Mesenchymal stem cell (in vitro differentiated cells and primary cell): ENCODE measurements around the gene SYNGR4.

ENCODE experiments used
- DNase-seq: peaks from one replicate; pipeline ENCODE4 v3.0.0-alpha.2; 2013
- H2AFZ ChIP-seq: one replicate; pipeline ENCODE4 v1.6.1; 2013; ENCODE audit warnings: low read depth, mild to moderate bottlenecking, control low read depth, inconsistent platforms, low read length, moderate library complexity
- H2AK5ac ChIP-seq: 2 replicates; pipeline ENCODE4 v1.6.1; 2013; ENCODE audit warnings: low read length, moderate library complexity, mild to moderate bottlenecking, inconsistent platforms; ENCODE audit not compliant: severe bottlenecking
- H2BK120ac ChIP-seq: one replicate; pipeline ENCODE4 v1.6.1; 2013; ENCODE audit warnings: low read depth, mild to moderate bottlenecking, inconsistent platforms, low read length, moderate library complexity
- H2BK12ac ChIP-seq, 2 experiments: one replicate each; pipeline ENCODE4 v1.6.1; 2013; ENCODE audit warnings: inconsistent platforms in 2 of 2, low read length in 2 of 2, mild to moderate bottlenecking in 2 of 2, moderate library complexity in 2 of 2, control low read depth in 1 of 2
- H2BK15ac ChIP-seq: one replicate; pipeline ENCODE4 v1.6.1; 2013; ENCODE audit warnings: mild to moderate bottlenecking, low read depth, inconsistent platforms; ENCODE audit not compliant: poor library complexity, severe bottlenecking
- H2BK5ac ChIP-seq: 2 replicates; pipeline ENCODE4 v1.6.1; 2013; ENCODE audit warnings: low read depth, mild to moderate bottlenecking, low read length, control low read depth, inconsistent platforms; ENCODE audit not compliant: poor library complexity, severe bottlenecking
- H3K14ac ChIP-seq, 2 experiments: one replicate each; pipeline ENCODE4 v1.6.1; 2013; ENCODE audit warnings: inconsistent platforms in 2 of 2, low read length in 2 of 2, control low read depth in 1 of 2, mild to moderate bottlenecking in 1 of 2, moderate library complexity in 1 of 2
- H3K18ac ChIP-seq, 2 experiments: one replicate each; pipeline ENCODE4 v1.6.1; 2013; ENCODE audit warnings: inconsistent platforms in 2 of 2, low read length in 2 of 2, control low read depth in 1 of 2, low read depth in 1 of 2, mild to moderate bottlenecking in 1 of 2
- H3K23ac ChIP-seq, 2 experiments: one replicate each; pipeline ENCODE4 v1.6.1; 2013; ENCODE audit warnings: inconsistent platforms in 2 of 2, low read length in 2 of 2, mild to moderate bottlenecking in 2 of 2, moderate library complexity in 2 of 2, control low read depth in 1 of 2
- H3K27ac ChIP-seq: 2 replicates; pipeline ENCODE4 v1.5.1; 2013; ENCODE audit warnings: mild to moderate bottlenecking, moderate library complexity, low read length, control low read depth, inconsistent platforms; ENCODE audit not compliant: poor library complexity, severe bottlenecking
- H3K27me3 ChIP-seq, 2 experiments: 2 replicates each; pipeline versions ENCODE4 v1.6.1 to v1.7.0; 2013; ENCODE audit warnings: low read length in 2 of 2, mild to moderate bottlenecking in 2 of 2, moderate library complexity in 2 of 2, control low read depth in 1 of 2, inconsistent platforms in 1 of 2; ENCODE audit not compliant: control insufficient read depth in 1 of 2, insufficient read depth in 1 of 2
- H3K36me3 ChIP-seq, 2 experiments: 2 replicates each; pipeline versions ENCODE4 v1.6.1 to v1.7.0; 2013; ENCODE audit warnings: low read length in 2 of 2, control low read depth in 1 of 2, inconsistent platforms in 1 of 2, low read depth in 1 of 2, mild to moderate bottlenecking in 1 of 2; ENCODE audit not compliant: insufficient read depth in 2 of 2, control insufficient read depth in 1 of 2
- H3K4ac ChIP-seq, 2 experiments: one replicate each; pipeline ENCODE4 v1.6.1; 2013; ENCODE audit warnings: inconsistent platforms in 2 of 2, low read length in 2 of 2, mild to moderate bottlenecking in 2 of 2, moderate library complexity in 2 of 2, control low read depth in 1 of 2, low read depth in 1 of 2
- H3K4me1 ChIP-seq: 2 replicates; pipeline ENCODE4 v1.6.1; 2013; ENCODE audit warnings: low read depth, low read length, control low read depth; ENCODE audit not compliant: control insufficient read depth, insufficient read depth
- H3K4me2 ChIP-seq: 2 replicates; pipeline ENCODE4 v1.6.1; 2013; ENCODE audit warnings: low read length, mild to moderate bottlenecking, inconsistent platforms; ENCODE audit not compliant: poor library complexity, severe bottlenecking
- H3K4me3 ChIP-seq, 2 experiments: 2 replicates each; pipeline versions ENCODE4 v1.5.1 to v1.7.0; 2013; ENCODE audit warnings: low read length in 2 of 2, mild to moderate bottlenecking in 2 of 2, control low read depth in 1 of 2, low read depth in 1 of 2; ENCODE audit not compliant: insufficient read depth in 1 of 2
- H3K79me1 ChIP-seq: replicated peaks from 2 replicates; pipeline ENCODE4 v1.6.1; 2013; ENCODE audit warnings: mild to moderate bottlenecking, control low read depth, low read length, inconsistent platforms; ENCODE audit not compliant: poor library complexity, severe bottlenecking
- H3K9ac ChIP-seq: 2 replicates; pipeline ENCODE4 v1.7.0; 2013; ENCODE audit warnings: mild to moderate bottlenecking, low read length, moderate library complexity
- H3K9me3 ChIP-seq: 2 replicates; pipeline ENCODE4 v1.7.0; 2013; ENCODE audit warnings: mild to moderate bottlenecking, low read length; ENCODE audit not compliant: control insufficient read depth
- H4K8ac ChIP-seq: one replicate; pipeline ENCODE4 v1.6.1; 2013; ENCODE audit warnings: inconsistent platforms, mild to moderate bottlenecking, low read length, moderate library complexity
- H4K91ac ChIP-seq: one replicate; pipeline ENCODE4 v1.6.1; 2013; ENCODE audit warnings: mild to moderate bottlenecking, low read length, inconsistent platforms
- WGBS: methylation state at CpG from one replicate; pipeline ENCODE4 v1.1.7; 2013; ENCODE audit warnings: mixed read lengths; 5-methylcytosine and 5-hydroxymethylcytosine counted together

Gene SYNGR4

GRCh38 chr19:48421548-48421947 is 57.4 kb downstream of the SYNGR4 start:
- WGBS: 91% methylated on average over 15 of the region's 16 CpGs
- Histone ChIP-seq H2BK12ac (no peak overlapping the region), H4K8ac (no peak overlapping the region), H3K9me3 (no peaks in the 10 kb centered on the region), H2BK15ac (no peak overlapping the region), H3K4me1 (peaks cover 7% of the 10 kb centered on the region), H3K27me3 (no peaks in the 10 kb centered on the region), H3K79me1 (no peaks in the 10 kb centered on the region), H3K4ac (no peak overlapping the region), H2BK5ac (no peak overlapping the region), H2BK120ac (no peak overlapping the region), H2AFZ (no peak overlapping the region), H3K23ac (no peak overlapping the region), H3K9ac (peak overlapping the region; percentile 52), H4K91ac (peak overlapping the region; percentile 48), H3K14ac (no peak overlapping the region), H3K27ac (no peak overlapping the region), H3K4me2 (no peak overlapping the region), H3K18ac (no peak overlapping the region), H2AK5ac (no peak overlapping the region), H3K4me3 (peak overlapping the region in 1 of 2 experiments; percentile 52), H3K36me3 (no peaks in the 10 kb centered on the region)
- no peak for DNase-seq

- no peaks in the 10 kb centered on the region for H3K27me3 ChIP-seq
- H2BK5ac ChIP-seq: no peak overlapping the region
- H2AFZ ChIP-seq: peak overlapping the region; percentile 83
- H3K4me1 ChIP-seq: peaks cover 5% of the 10 kb centered on the region
- DNase-seq: peak; percentile 87
- H3K9ac ChIP-seq: peak overlapping the region; percentile 72
- peak overlapping the region; percentile 100 for H4K8ac ChIP-seq
- H2AK5ac ChIP-seq: no peak overlapping the region
- peak overlapping the region; percentile 57 to 73 for H3K4ac ChIP-seq
- peak overlapping the region; percentile 82 to 93 for H3K18ac ChIP-seq
- peak overlapping the region; percentile 85 for H2BK120ac ChIP-seq
- no peak overlapping the region for H2BK15ac ChIP-seq
- 5% methylated on average over 8 of the region's 8 CpGs for WGBS
- peak overlapping the region in 1 of 2 experiments; percentile 66 for H2BK12ac ChIP-seq
- H3K4me2 ChIP-seq: peak overlapping the region; percentile 54
- peak overlapping the region; percentile 98 for H4K91ac ChIP-seq
- H3K14ac ChIP-seq: no peak overlapping the region
- H3K27ac ChIP-seq: peak overlapping the region; percentile 93
- H3K4me3 ChIP-seq: peak overlapping the region in 1 of 2 experiments; percentile 37
- no peaks in the 10 kb centered on the region for H3K79me1 ChIP-seq
- no peak overlapping the region for H3K23ac ChIP-seq
- H3K36me3 ChIP-seq: no peaks in the 10 kb centered on the region
- H3K9me3 ChIP-seq: no peaks in the 10 kb centered on the region
Observed at GRCh38 chr19:48424694-48425219, 60.6 kb downstream of the SYNGR4 start.
